HepG2 (cell line): Measurements from ENCODE around the gene CACTIN.

Source experiments
- CENPX ChIP-seq: sonication (generic); formaldehyde crosslinking; IDR thresholded peaks from 2 replicates; pipeline ENCODE4 v1.9.0; 2021; ENCODE audit warnings: mild to moderate bottlenecking, missing genetic modification reagents, moderate library complexity
- KLF16 ChIP-seq, 2 experiments: sonication (generic) in 1 of 2; formaldehyde crosslinking in 1 of 2; IDR thresholded peaks; 2 replicates each; pipeline versions ENCODE4 v1.6.1 to v1.8.0; 2016 to 2023; ENCODE audit warnings: missing genetic modification reagents in 2 of 2, missing compliant biosample characterization in 1 of 2
- POLR2AphosphoS5 ChIP-seq: IDR thresholded peaks from 2 replicates; pipeline ENCODE4 v1.6.1; 2012; ENCODE audit warnings: low read depth, low read length
- SMARCC2 ChIP-seq: fragments of 450-650 bp; IDR thresholded peaks from 2 replicates; pipeline ENCODE4 v1.6.1; 2017; ENCODE audit warnings: antibody characterized with exemption, mild to moderate bottlenecking
- ZNF816 ChIP-seq: sonication (generic); formaldehyde crosslinking; IDR thresholded peaks from 2 replicates; pipeline ENCODE4 v1.8.0; 2022; ENCODE audit warnings: missing genetic modification reagents, mild to moderate bottlenecking, borderline replicate concordance
- TF ChIP-seq, protein P1 (sequence below): sonication (generic); formaldehyde crosslinking; IDR thresholded peaks from 2 replicates; pipeline ENCODE4 v1.4.0; 2020; ENCODE audit warnings: missing genetic modification reagents
- TF ChIP-seq, protein P2 (sequence below): sonication (generic); formaldehyde crosslinking; IDR thresholded peaks from 2 replicates; pipeline ENCODE4 v1.5.0; 2020; ENCODE audit warnings: mild to moderate bottlenecking, missing genetic modification reagents, moderate library complexity

DNA sequence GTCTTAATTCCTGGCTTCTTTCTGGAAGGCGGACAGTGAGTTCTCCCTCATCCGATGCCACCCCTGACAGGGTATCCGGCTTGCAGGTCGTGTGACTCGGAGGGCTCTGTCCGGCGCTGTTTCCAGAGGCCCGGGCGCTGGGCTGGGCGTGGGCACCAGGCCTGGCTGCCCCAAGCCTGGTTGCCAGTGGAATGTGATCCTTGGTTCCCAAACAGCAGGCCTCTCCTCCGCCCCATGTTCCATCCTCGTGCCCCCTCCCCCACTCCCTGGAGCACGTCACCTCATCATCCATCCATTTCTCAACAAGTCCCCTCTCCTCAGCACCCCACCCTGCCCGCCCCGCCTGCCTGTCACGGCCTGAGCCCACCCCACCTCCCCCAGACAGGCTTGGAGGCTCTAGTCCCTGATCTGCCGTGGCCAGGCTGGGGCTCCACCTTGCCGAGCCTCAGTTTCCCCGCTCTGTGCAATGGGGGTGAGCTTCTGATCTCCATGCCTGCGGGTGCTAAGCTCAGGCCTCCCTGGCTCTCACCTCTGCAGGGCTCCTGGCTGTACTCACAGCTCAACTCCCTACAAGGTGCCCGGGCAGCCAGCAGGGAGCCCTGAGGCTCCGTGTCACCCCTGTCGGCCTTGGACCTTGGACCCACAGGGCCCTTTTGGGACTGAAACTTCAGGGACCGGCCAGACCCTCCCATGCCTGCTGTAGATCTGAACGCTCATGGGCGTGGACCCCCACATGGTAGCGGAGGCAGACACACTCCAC is 22.2 kb downstream of the CACTIN start:
- TF ChIP-seq, protein P1, sequence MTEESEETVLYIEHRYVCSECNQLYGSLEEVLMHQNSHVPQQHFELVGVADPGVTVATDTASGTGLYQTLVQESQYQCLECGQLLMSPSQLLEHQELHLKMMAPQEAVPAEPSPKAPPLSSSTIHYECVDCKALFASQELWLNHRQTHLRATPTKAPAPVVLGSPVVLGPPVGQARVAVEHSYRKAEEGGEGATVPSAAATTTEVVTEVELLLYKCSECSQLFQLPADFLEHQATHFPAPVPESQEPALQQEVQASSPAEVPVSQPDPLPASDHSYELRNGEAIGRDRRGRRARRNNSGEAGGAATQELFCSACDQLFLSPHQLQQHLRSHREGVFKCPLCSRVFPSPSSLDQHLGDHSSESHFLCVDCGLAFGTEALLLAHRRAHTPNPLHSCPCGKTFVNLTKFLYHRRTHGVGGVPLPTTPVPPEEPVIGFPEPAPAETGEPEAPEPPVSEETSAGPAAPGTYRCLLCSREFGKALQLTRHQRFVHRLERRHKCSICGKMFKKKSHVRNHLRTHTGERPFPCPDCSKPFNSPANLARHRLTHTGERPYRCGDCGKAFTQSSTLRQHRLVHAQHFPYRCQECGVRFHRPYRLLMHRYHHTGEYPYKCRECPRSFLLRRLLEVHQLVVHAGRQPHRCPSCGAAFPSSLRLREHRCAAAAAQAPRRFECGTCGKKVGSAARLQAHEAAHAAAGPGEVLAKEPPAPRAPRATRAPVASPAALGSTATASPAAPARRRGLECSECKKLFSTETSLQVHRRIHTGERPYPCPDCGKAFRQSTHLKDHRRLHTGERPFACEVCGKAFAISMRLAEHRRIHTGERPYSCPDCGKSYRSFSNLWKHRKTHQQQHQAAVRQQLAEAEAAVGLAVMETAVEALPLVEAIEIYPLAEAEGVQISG (CRISPR knock-in tag): no peak
- no peak for TF ChIP-seq ZNF816
- no peak for TF ChIP-seq CENPX (CRISPR knock-in tag)
- TF ChIP-seq, protein P2, sequence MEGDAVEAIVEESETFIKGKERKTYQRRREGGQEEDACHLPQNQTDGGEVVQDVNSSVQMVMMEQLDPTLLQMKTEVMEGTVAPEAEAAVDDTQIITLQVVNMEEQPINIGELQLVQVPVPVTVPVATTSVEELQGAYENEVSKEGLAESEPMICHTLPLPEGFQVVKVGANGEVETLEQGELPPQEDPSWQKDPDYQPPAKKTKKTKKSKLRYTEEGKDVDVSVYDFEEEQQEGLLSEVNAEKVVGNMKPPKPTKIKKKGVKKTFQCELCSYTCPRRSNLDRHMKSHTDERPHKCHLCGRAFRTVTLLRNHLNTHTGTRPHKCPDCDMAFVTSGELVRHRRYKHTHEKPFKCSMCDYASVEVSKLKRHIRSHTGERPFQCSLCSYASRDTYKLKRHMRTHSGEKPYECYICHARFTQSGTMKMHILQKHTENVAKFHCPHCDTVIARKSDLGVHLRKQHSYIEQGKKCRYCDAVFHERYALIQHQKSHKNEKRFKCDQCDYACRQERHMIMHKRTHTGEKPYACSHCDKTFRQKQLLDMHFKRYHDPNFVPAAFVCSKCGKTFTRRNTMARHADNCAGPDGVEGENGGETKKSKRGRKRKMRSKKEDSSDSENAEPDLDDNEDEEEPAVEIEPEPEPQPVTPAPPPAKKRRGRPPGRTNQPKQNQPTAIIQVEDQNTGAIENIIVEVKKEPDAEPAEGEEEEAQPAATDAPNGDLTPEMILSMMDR (CRISPR knock-in tag): no peak
- no peak for TF ChIP-seq KLF16 (CRISPR knock-in tag; IDR thresholded peaks at IDR 0.05)
- TF ChIP-seq POLR2AphosphoS5: no peak
- no peak for TF ChIP-seq SMARCC2
